ENCODE data around the gene HS6ST2.
A peak's percentile ranks its signal among the peaks of the same experiment; 100 is the strongest.

Gene HS6ST2

GRCh38 chrX:132853040-132853439 lies 105.4 kb downstream of the HS6ST2 start:
- H3K4me3 ChIP-seq (ENCODE audit: control insufficient read depth, low read depth, low read length), result no peak overlapping the region
- peak; percentile 28 for DNase-seq (ENCODE audit: low read depth)

GRCh38 chrX:132848296-132848970 lies 110.0 kb downstream of the HS6ST2 start:
- DNase-seq (ENCODE audit: low read depth), result no peak
- TF ChIP-seq, protein P1, sequence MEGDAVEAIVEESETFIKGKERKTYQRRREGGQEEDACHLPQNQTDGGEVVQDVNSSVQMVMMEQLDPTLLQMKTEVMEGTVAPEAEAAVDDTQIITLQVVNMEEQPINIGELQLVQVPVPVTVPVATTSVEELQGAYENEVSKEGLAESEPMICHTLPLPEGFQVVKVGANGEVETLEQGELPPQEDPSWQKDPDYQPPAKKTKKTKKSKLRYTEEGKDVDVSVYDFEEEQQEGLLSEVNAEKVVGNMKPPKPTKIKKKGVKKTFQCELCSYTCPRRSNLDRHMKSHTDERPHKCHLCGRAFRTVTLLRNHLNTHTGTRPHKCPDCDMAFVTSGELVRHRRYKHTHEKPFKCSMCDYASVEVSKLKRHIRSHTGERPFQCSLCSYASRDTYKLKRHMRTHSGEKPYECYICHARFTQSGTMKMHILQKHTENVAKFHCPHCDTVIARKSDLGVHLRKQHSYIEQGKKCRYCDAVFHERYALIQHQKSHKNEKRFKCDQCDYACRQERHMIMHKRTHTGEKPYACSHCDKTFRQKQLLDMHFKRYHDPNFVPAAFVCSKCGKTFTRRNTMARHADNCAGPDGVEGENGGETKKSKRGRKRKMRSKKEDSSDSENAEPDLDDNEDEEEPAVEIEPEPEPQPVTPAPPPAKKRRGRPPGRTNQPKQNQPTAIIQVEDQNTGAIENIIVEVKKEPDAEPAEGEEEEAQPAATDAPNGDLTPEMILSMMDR (conservative IDR thresholded peaks at IDR 0.05; ENCODE audit: control insufficient read depth, insufficient read depth, low read depth, low read length), result no peak
- H3K4me3 ChIP-seq (ENCODE audit: control insufficient read depth, low read depth, low read length), result no peak overlapping the region

More at GRCh38 chrX:132853040-132853439, 105.4 kb downstream of the HS6ST2 start:
- TF ChIP-seq, protein P1 (conservative IDR thresholded peaks at IDR 0.05; ENCODE audit: control insufficient read depth, insufficient read depth, low read depth, low read length), result no peak

DNA sequence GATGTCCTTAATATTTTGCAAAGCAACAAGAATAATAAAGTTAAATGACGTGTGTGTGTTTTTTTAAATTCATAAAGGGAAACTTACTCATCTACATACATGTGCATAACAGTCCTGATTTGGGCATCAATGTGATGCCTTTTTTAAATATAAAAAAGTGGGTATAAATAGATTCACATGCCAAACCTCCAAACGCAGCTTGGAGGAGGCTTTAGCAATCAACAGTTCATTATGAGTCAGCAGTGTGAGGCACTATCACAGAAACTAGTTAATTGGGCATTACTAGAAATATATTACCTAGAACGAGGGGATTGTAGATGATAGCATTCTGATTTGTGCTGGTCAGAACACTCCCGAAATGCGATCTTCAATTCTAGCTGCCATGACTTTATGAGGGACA lies 115.1 kb downstream of the HS6ST2 start:
- no peak overlapping the region for H3K4me3 ChIP-seq (ENCODE audit: control insufficient read depth, low read depth, low read length)
- no peak for DNase-seq (ENCODE audit: low read depth)
- TF ChIP-seq, protein P1 (conservative IDR thresholded peaks at IDR 0.05; ENCODE audit: control insufficient read depth, insufficient read depth, low read depth, low read length), result no peak

- TF ChIP-seq, protein P1 (conservative IDR thresholded peaks at IDR 0.05; ENCODE audit: control insufficient read depth, insufficient read depth, low read depth, low read length), result no peak
- DNase-seq (ENCODE audit: low read depth), result no peak
- H3K4me3 ChIP-seq (ENCODE audit: control insufficient read depth, low read depth, low read length), result no peak overlapping the region
These were observed 115.8 kb downstream of the HS6ST2 start for GRCh38 chrX:132842460-132843238.

- TF ChIP-seq, protein P1 (conservative IDR thresholded peaks at IDR 0.05; ENCODE audit: control insufficient read depth, insufficient read depth, low read depth, low read length), result no peak
- no peak overlapping the region for H3K4me3 ChIP-seq (ENCODE audit: control insufficient read depth, low read depth, low read length)
- peak; percentile 2 for DNase-seq (ENCODE audit: low read depth)
These were observed 120.5 kb downstream of the HS6ST2 start for GRCh38 chrX:132837967-132838366.

DNA sequence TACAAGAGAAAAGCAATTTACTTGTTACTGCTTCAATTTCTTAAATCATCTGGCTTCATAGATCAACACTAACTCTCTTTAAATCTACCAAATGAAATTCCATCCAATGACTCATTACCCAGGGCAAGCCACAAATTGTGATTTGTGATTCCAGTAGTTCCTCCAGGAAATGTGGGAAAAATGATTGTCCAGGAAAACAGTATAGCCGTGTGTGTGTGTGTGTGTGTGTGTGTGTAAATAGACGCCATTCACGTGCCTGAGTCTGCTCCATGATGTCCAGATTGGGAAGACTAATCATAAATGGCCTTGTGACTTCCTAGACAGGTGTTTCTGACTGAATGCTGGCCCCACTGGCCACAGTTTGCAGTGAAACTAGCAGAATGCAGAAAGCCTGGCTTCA lies 121.3 kb downstream of the HS6ST2 start:
- DNase-seq (ENCODE audit: low read depth), result peak; percentile 79
- TF ChIP-seq, protein P1 (conservative IDR thresholded peaks at IDR 0.05; ENCODE audit: control insufficient read depth, insufficient read depth, low read depth, low read length), result no peak
- no peak overlapping the region for H3K4me3 ChIP-seq (ENCODE audit: control insufficient read depth, low read depth, low read length)

Measured in fibroblast of mammary gland (primary cell).